Measurements from ENCODE around the gene NGFR.
"Not testable (repeated sequence)": the region's sequence is repeated elsewhere in the genome, so short reads cannot be mapped to it uniquely, and the experiment has no call there.

The NGFR gene

GRCh38 chr17:49547566-49547965, 52.5 kb downstream of the NGFR start:
- no peak for DNase-seq

DNA sequence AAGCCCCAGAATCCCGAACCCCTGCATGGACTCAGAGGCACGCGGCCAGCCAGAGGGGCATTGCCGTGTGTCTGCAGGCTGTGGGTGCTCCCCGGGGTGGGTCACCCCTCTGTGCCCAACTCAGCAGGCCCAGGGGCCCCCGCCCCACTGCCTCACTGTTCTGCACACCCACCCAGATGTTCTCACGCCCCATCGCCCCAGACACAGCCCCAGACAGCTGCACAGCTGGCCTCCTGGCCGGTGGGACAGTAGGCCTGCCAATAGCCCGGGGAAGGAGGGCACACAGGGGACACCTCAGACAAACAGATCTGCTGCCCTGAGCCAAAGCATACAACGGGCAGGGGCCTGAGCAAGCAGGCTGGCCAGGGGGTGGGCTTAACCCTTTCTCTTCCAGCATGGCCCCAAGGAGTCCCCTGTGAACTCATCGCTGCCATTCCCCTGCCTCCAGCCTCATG, 53.0 kb downstream of the NGFR start:
- no peak for DNase-seq

- DNase-seq = peak; percentile 87
Measured at GRCh38 chr17:49548506-49549310, 53.6 kb downstream of the NGFR start.

- DNase-seq = no peak
Measured at GRCh38 chr17:49549311-49549605, 54.2 kb downstream of the NGFR start.

DNA sequence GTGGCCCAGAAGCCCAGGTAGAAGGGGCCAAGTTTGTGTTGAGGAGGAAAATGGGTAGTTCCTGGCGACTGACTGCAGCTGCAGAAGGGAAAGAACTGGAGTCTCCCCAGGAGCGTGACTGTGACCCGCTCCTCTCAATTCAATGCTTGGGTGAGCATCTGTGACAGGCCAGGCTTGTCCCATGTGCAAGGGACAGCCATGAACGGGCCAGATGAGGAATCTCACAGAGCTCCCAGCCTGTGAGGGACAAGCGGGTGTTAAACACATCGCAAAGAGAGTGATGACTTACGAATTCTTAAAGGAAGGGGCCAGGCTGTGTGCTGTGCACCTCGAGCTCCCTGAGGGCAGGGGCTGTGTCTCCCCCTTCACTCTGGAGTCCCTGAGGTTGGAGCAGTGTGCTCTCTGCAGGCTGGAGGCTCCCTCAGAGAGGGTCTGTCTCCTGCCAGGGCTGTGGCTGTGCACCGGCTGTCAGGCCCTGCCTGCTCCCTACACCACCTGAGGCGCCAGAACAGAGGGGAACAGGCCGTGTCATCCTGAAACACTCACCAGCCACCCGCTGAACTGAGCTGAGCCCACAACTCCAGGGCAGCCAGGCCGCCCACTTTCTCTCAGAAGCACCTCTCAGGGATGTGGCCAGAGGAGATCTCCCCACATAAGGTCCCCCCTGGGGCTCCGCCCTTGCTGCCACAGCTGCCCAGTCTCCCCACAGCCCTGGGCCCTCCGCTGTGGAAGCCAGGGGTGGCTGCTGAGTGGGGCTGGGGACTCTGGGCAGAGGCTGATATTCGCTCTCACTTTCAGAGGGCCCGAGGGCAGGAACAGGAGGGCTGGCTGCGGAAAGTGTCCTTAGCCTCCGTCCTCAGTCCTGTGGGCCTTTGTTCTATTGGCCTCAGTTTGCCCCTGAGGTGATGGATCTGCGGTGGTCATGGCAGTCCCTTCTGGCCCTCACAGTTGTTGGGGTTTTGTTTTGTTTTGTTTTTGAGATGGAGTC, 54.9 kb downstream of the NGFR start:
- DNase-seq = no peak

DNA sequence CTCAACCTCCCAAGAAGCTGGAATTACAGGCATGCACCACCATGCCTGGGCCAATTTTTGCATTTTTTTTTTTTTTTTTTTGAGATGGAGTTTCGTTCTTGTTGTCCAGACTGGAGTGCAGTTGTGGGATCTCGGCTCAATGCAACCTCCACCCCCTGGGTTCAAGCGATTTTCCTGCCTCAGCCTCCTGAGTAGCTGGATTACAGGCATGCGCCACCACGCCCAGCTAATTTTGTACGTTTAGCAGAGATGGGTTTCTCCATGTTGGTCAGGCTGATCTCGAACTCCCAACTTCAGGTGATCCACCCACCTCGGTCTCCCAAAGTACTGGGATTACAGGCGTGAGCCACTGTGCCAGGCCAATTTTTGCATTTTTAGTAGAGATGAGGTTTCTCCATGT, 55.7 kb downstream of the NGFR start:
- not testable (repeated sequence) for DNase-seq

DNA sequence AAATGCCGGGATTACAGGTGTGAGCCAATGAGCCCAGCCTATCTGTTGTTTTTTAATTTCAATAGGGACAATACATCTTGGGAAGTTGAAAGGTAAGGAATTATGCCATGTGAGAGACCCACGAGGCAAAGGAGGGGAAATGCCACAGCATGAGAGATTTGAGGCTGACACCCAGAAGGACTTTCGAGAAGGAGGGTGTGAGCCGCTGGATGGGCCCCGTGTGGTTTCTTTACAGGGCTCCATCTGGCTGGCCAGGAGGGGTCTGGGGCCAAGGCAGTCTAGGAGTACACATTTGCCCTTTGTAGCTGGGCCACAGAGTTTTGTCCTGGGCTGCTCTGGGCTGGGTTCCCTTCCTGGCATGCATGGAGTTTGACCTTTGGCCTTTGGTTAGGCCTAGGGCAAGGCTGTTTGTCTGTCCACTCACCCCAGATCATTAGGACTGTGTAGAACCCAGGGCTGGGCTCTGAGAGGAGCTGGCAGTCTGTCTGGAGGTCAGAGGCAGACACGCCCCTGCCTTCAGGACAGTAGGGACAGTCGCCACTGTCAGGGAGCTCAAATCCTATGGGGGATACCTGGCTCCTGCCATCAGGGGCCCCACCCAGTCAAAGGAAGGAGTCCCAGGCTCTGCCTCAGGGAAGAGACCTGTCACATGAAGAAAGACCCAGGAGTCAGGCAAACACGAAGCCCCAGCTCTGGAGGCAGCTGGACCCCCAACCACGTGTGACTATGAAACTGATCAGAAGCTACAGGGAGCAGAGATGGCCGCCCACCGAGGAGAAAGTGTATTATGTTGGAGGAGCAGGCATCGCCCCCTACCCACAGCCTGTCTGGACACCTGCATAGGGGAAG, 56.4 kb downstream of the NGFR start:
- no peak for DNase-seq

- no peak for DNase-seq
Measured at GRCh38 chr17:49552070-49552751, 57.1 kb downstream of the NGFR start.

- no peak for DNase-seq
Measured at GRCh38 chr17:49553676-49554335, 58.7 kb downstream of the NGFR start.

DNA sequence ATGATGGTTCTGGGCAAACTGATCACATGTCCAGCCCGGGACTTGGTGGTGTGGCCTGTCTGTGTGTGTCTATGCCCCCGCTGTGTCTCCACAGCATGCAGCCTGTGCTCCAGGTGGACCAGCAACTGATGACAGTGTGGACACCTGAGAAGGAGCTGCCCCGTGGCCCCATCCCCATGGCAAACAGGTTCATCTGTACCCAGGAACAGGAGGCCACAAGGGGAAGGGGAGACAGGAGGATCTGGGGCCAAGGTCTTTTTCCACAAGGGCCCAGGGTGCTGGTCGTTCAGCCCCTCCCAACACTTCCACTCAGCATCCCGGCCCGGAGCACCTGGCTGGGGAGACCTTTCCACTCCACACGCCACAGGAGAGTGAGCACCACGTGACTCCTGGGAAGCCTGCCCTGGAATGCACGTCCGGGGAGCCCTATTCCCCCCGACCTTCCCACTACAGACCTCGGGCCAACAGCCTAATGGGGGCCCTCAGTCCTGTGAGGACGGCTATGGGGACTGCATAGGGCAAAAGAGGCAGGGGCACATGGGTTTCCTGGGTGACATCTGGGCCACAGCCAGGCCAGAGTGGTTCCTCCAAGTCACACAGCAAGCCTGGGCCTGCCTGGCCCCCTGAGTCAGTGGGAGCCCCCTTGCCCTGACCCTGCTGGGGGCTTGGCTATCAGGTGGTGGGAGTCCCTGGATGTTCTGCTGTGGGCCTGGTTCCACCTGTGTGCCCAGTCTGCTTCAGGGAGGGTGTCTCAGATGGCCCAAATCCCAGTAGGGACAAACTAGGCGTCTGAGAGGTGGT, 59.8 kb downstream of the NGFR start:
- DNase-seq = no peak

DNA sequence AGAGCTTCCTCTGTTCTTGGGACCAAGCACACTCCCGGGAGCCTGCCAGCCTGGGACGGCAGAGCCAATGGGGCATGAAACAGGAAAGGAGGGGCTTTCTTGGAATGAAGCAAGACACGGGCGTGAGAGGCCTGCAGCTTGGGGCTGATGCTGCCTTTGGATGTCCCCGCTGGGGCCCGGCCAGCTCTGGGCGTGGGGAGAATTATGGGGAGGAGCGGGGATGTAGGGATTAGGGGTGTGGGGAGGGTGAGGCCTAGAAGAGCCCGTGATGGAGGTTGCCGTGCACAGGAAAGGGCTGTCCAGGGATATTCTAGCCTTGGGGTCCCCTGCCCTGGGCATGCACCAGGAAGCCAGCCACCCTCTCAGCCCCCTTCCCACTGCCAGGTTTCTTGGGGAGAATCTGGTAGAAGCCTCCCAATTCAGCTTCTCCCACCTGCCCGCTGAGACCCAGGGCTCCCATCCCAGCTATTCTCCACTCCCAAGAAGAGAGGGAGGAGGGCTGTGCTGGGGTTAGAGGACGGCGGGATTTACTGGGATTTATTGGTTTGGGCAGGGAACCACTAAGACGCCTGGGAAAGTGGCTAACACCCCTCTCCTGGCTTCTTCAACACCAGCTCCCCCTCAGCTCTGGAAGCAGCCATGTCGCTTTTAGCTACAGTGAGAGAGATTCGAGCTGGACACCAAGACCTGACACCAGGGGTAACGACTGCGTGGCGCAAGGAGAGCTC, 60.6 kb downstream of the NGFR start:
- DNase-seq = peak; percentile 66

DNA sequence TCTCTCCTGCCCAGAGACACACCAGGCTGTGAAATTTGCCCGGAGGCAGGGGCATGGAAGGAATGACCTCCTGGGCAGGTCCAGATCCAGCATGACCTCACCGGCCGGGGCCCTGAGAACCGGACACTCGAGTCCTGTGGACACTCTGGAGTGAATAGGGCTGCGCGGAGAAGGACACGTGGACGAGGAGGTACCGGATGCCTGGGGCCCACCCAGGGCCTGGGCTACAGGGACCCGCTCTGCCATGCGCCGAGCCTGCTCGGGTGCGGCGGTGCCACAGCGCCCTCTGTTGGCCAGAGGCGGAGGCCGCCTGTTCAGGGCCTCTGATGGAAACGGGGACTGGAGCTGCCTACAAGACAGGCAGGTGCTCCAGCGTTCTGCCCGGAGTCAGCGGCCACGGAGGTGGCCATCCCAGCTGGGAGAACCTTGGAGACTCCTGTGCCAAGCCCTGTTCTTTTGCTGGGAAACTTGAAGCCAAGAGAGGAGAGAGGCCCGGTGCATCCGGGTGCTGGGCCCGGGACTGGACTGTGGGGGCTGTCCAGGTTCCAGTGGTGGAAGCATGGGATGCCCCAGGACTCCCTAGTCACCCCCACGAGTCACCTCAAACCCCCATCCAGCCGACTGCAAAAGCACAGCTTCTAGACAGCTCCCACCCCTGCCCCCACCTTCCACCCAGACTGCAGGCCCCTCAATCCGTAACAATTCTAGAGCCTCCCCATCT, 61.3 kb downstream of the NGFR start:
- peak; percentile 90 for DNase-seq

DNA sequence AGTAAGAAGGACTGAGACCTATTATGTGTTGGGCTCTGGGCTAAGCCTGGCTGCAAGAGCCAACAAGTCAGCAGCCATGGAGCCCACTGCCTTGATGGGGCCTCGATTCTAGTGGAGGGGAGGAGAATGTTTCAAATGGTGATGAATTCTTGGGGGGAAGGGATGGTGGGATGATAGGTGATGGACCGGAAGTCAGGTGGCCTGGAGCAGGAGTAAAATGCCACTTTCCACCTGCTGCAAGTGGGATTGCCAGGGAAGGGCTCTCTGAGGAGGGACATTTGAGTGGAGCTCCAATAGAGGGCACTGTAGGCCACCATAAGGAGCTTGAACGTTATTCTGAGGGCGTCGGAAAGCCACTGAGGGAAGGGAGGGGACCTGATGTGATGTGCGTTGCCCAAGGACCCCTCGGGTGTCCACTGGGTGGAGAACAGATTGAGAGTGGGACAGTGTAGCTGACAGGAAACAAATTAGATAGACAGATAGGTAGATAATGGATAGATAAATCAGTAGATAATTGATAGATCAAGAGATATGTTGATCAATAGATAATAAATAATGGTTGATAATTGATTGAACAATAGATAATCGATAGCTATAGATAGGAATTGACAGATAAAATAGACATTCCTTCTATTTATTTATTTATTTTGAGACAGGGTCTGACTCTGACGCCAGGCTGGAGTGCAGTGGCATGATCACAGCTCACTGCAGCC, 62.4 kb downstream of the NGFR start:
- DNase-seq = peak; percentile 92
